ENCODE data around the gene TTC9C. TPM values are rescaled to one million over a fixed set of nuclear protein-coding genes. Genes with fewer than 3 reads are reported as not detected.

Gene TTC9C
- polyA plus RNA-seq, 4 donors = 35.7 to 47.7 (median 42.8) TPM

Other genes starting within 250 kb of the TTC9C start
- gene AHNAK, start 181.7 kb upstream of the TTC9C start, polyA plus RNA-seq (ENCODE audit: insufficient read length in 4 of 4) = 100 to 1,000 TPM; 182 to 215 (median 196) TPM
- gene EEF1G, start 154.6 kb upstream of the TTC9C start, polyA plus RNA-seq (ENCODE audit: insufficient read length in 4 of 4) = 1,000 to 10,000 TPM; 2,022 to 2,343 (median 2,282) TPM
- gene TUT1, start 137.0 kb upstream of the TTC9C start, polyA plus RNA-seq (ENCODE audit: insufficient read length in 4 of 4) = 10 to 100 TPM; 19.7 to 28.5 (median 22.7) TPM
- 10 to 100 TPM; 86.4 to 99.3 (median 90.3) TPM for gene MTA2, start 126.6 kb upstream of the TTC9C start, polyA plus RNA-seq (ENCODE audit: insufficient read length in 4 of 4)
- 10 to 100 TPM; 25.9 to 46.8 (median 41.2) TPM for gene EML3, start 115.7 kb upstream of the TTC9C start, polyA plus RNA-seq (ENCODE audit: insufficient read length in 4 of 4)
- 1 to 10 TPM; 2.8 to 4.8 (median 4.0) TPM for gene ROM1, start 115.2 kb upstream of the TTC9C start, polyA plus RNA-seq (ENCODE audit: insufficient read length in 4 of 4)
- 10 to 100 TPM; 21.3 to 44.9 (median 41.3) TPM for gene B3GAT3, start 106.5 kb upstream of the TTC9C start, polyA plus RNA-seq (ENCODE audit: insufficient read length in 4 of 4)
- gene GANAB, start 81.9 kb upstream of the TTC9C start, polyA plus RNA-seq (ENCODE audit: insufficient read length in 4 of 4) = 100 to 1,000 TPM; 373 to 393 (median 382) TPM
- 10 to 100 TPM; 18.3 to 23.9 (median 21.8) TPM for gene INTS5, start 75.2 kb upstream of the TTC9C start, polyA plus RNA-seq (ENCODE audit: insufficient read length in 4 of 4)
- gene C11orf98, start 63.3 kb upstream of the TTC9C start, polyA plus RNA-seq (ENCODE audit: insufficient read length in 4 of 4) = 10 to 100 TPM; 49.4 to 63.8 (median 57.8) TPM
- 1 to 10 TPM; 3.9 to 8.9 (median 6.2) TPM for gene CSKMT, start 63.2 kb upstream of the TTC9C start, polyA plus RNA-seq (ENCODE audit: insufficient read length in 4 of 4)
- gene UQCC3, start 56.8 kb upstream of the TTC9C start, polyA plus RNA-seq (ENCODE audit: insufficient read length in 4 of 4) = 10 to 100 TPM in 2 of 4 donors, 1 to 10 TPM in 2; 7.7 to 13.9 (median 11.1) TPM
- gene LBHD1, start 56.2 kb upstream of the TTC9C start, polyA plus RNA-seq (ENCODE audit: insufficient read length in 4 of 4) = 10 to 100 TPM in 1 of 4 donors, 1 to 10 TPM in 3; 5.3 to 12.9 (median 9.0) TPM
- gene UBXN1, start 49.4 kb upstream of the TTC9C start, polyA plus RNA-seq (ENCODE audit: insufficient read length in 4 of 4) = 100 to 1,000 TPM; 151 to 187 (median 174) TPM
- 1 to 10 TPM in 3 of 4 donors, under 1 TPM in 1; 0.99 to 1.3 (median 1.1) TPM for gene LRRN4CL, start 39.0 kb upstream of the TTC9C start, polyA plus RNA-seq (ENCODE audit: insufficient read length in 4 of 4)
- gene BSCL2, start 21.1 kb upstream of the TTC9C start, polyA plus RNA-seq (ENCODE audit: insufficient read length in 4 of 4) = 10 to 100 TPM; 64.2 to 81.1 (median 72.0) TPM
- gene GNG3, start 20.8 kb upstream of the TTC9C start, polyA plus RNA-seq (ENCODE audit: insufficient read length in 4 of 4) = 1 to 10 TPM; 1.4 to 3.8 (median 2.4) TPM
- 10 to 100 TPM; 75.9 to 91.8 (median 81.6) TPM for gene HNRNPUL2, start 1.0 kb upstream of the TTC9C start, polyA plus RNA-seq (ENCODE audit: insufficient read length in 4 of 4)
- gene ZBTB3, start 25.7 kb downstream of the TTC9C start, polyA plus RNA-seq (ENCODE audit: insufficient read length in 4 of 4) = 1 to 10 TPM; 8.0 to 9.6 (median 8.5) TPM
- 100 to 1,000 TPM; 132 to 173 (median 146) TPM for gene POLR2G, start 33.1 kb downstream of the TTC9C start, polyA plus RNA-seq (ENCODE audit: insufficient read length in 4 of 4)
- gene TAF6L, start 42.9 kb downstream of the TTC9C start, polyA plus RNA-seq (ENCODE audit: insufficient read length in 4 of 4) = 10 to 100 TPM; 27.5 to 40.2 (median 37.2) TPM
- gene TMEM179B, start 58.9 kb downstream of the TTC9C start, polyA plus RNA-seq (ENCODE audit: insufficient read length in 4 of 4) = 10 to 100 TPM; 65.7 to 71.3 (median 67.2) TPM
- gene TMEM223, start 63.5 kb downstream of the TTC9C start, polyA plus RNA-seq (ENCODE audit: insufficient read length in 4 of 4) = 10 to 100 TPM; 25.2 to 36.2 (median 29.6) TPM
- 100 to 1,000 TPM; 108 to 134 (median 119) TPM for gene NXF1, start 77.0 kb downstream of the TTC9C start, polyA plus RNA-seq (ENCODE audit: insufficient read length in 4 of 4)
- 10 to 100 TPM; 53.8 to 61.9 (median 56.1) TPM for gene STX5, start 103.6 kb downstream of the TTC9C start, polyA plus RNA-seq (ENCODE audit: insufficient read length in 4 of 4)
- gene TEX54, start 104.4 kb downstream of the TTC9C start, polyA plus RNA-seq (ENCODE audit: insufficient read length in 4 of 4) = under 1 TPM in 1 of 4 donors, not detected in 3; 0.33 TPM
- 10 to 100 TPM; 34.0 to 50.7 (median 46.2) TPM for gene WDR74, start 111.1 kb downstream of the TTC9C start, polyA plus RNA-seq (ENCODE audit: insufficient read length in 4 of 4)
- gene SLC3A2, start 152.4 kb downstream of the TTC9C start, polyA plus RNA-seq (ENCODE audit: insufficient read length in 4 of 4) = 100 to 1,000 TPM; 159 to 219 (median 183) TPM
- gene CHRM1, start 192.9 kb downstream of the TTC9C start, polyA plus RNA-seq (ENCODE audit: insufficient read length in 4 of 4) = under 1 TPM in 2 of 4 donors, not detected in 2; 0.05 to 0.12 TPM

All from left renal cortex interstitium (tissue), 4 donors.